RKO (cell line): ENCODE measurements around the gene ARFRP1.
"Not testable (repeated sequence)": the region's sequence is repeated elsewhere in the genome, so short reads cannot be mapped to it uniquely, and the experiment has no call there.

Experiments used
- DNase-seq: peaks from one replicate; pipeline ENCODE4 v3.0.0-alpha.2; 2016; ENCODE audit warnings: low spot score

The ARFRP1 gene

DNA sequence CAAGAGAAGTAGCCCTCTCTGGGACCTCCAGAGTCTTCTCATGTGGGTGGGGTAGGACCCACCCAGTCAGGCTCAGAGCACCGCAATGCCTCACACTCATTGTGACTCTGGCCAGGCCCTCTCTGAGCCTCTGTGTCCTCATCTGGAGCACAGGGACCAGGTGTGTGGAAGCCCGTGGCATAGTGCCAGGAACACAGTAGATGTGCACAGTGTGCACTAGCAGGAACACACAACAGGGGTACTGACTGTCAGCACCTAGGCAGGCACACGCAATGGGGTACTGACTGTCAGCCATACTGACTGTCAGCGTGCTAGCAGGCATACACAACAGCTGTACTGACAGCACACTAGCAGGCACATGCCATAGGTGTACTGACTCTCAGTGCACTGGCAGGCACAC lies 52.5 kb downstream of the ARFRP1 start:
- DNase-seq = no peak

DNA sequence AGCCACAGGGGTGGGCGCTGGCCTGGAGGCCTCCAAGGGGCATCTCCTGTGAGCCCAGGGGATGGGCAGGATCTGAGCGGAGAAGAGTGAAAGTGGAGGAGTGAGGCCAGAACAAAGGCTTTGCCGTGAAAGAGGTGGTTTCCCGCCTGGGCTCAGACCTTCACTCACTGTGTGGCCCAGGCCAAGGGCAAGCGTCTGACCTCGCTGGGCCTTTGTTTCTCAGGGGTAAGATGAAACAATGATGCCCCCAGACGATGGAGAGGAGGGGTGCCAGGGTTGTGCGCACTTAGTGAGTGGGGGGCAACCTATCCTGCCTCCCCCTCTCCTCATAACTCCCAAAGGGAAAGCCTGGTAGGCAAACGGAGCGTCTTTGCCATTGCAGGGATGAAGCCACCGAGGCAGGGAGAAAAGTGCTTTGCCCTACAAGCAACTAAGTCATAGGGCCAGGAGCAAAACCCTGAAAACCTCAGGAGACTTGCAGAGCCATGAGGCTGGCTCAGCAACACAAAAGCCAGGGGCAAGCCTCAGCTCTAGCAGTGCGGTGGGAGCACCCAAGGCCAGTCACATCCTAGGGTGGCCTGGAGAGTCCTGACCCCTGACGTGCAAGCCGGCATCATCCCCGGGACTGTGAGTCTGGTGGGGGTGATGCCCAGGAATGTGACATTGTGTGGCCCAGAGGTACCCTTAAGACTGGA lies 53.7 kb downstream of the ARFRP1 start:
- no peak for DNase-seq

DNA sequence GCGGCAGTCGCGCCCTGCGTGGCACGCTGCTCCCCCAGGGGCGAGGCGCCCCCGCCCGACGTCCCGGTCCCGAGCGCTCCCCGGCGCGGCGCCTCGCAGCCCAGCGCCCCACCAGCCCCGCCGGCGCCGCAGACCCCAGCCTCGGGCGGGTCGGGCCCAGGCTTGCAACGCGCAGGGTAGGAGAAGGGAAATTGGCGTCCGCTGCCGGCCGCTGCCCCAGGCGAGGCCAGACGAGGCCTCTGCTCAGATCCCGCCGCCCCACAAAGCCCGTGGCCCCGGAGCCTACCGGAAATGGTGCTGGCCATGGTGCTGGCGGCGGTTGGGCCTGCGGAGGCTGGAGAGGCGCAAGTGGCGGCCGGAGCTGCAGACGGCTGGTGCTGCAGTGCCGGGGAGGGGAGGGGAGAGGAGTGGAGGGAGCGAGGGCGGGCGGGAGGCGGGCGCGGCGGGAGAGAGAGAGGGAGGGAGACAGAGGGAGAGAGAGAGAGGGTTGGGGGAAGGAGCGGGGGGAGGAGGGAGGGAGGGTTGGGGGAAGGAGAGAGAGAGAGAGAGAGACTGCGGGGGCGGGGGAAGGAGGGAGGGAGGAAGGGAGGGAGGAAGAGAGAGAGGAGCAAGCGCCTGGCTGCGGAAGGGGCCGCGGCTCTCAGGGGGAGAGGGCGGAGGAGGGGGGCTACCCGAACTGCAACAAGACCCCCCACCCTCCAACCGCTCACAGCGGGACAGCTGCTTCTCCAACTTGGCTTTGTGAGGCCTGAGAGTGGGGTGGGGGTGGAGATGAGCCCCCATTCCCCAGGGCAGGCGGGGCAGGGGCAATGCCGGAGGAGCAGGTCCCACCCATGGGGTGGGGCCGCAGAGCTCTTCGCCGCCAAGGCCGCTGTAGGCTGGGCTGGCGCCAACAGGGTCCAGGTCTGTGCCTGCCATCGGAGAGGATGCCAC lies 54.5 kb downstream of the ARFRP1 start, which contains the start of gene STMN3:
Gene STMN3, minus strand, starts transcription at position 384 of the 933 bp plus-strand sequence. Its CDS starts 79 bp downstream, at position 305.
- peak; percentile 80 for DNase-seq

DNA sequence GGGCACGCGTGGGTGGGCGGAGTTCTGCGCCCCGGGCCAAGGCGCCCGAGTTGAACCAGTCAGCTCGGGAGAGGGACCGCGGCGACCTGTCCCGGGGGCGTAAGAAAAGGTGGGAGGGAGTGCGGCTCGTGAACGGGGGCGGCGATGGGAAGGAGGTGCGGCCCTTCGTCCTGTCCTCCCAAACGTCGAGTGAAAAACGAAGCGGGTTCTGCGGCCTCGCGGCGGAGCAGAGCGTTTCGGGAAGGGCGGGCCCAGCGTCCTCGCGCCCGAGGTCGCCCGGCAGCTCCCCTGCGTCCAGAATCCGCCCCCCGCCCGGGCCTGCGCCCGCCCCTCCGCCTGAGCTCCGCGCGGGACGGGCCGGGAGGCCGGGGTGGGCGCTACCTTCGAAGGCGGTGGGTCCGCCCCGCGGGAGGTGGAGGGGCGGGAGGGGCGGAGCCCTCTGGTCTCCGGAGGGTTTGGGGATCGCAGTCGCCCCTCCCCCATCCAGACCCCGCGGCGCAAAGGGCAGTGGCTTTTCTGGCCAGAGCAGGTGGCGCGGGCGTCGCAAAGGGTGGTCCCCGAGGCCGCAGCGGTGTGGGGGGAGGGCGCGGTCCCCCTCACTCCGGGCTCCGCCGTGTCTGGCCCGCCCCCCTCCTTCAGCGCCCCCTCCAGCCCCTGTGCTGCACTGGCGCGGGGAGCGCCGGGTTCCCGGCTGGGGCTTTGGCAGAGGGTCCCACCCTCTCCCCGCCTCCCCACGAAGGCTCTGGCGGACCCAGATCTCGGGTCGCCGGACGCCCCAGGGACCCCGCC lies 55.4 kb downstream of the ARFRP1 start:
- no peak for DNase-seq

DNA sequence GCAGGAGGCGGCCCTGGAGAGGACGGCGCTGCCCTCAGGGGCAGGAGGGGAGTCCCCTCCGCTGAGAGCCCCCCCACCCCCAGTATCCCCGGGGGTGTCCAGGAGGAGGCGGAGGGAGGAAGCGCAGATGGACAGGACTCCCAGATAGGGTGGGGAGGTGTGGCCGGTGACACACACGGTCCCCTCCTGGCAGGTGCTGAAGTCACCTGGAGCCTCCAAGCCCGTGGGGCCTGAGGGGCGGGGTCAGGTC lies 55.9 kb downstream of the ARFRP1 start:
- no peak for DNase-seq

DNA sequence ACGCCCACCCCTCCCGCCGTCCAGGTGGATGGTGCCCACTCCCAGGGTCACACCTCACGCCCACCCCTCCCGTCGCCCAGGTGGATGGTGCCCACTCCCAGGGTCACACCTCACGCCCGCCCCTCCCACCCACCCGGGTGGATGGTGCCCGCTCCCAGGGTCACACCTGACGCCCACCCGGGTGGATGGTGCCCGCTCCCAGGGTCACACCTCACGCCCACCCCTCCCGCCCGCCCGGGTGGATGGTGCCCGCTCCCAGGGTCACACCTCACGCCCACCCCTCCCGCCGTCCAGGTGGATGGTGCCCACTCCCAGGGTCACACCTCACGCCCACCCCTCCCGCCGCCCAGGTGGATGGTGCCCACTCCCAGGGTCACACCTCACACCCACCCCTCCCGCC lies 57.3 kb downstream of the ARFRP1 start:
- not testable (repeated sequence) for DNase-seq

DNA sequence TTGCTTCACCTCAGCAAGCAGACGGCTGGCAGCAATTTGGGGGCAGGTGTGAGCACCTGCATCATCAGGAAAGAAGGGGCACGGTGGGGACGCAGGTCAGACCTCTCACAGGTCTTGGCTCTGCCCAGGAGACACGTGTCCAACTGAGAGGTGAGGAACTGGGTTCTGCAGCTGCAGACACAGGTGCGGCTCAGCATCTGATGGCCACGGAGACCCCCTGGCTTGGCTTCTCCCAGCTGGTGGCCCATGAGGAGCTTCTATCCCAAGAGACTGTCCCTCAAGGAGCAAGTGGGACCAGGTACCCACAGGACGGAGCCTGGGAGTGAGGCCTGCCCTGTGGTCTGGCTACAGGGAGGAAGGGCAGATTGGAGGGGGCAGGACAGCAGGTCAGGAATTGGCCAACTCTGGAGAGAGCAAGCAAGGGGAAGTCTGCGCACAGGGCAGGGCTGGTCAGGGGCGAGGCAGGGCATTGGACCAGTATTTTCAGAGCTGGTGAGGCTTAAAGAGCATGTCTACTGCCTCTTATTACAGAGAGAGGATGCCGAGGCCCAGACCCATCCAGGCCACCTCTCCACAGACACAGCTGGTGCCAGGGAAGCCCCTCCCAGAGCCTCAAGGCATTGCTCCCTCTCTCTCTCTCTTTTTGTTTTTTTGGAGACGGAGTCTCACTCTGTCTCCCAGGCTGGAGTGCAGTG lies 58.7 kb downstream of the ARFRP1 start:
- no peak for DNase-seq
